Right lobe of liver (tissue), 4 donors: Measurements from ENCODE around the gene OAF.

Experiments
- CTCF ChIP-seq, 4 donors: fragments of 200-600 bp in 3 of 4; fragments of 450-650 bp in 1 of 4; IDR thresholded peaks; one replicate each; pipeline versions ENCODE4 v1.5.1 to v1.8.0; 2016 to 2022; ENCODE audit warnings: antibody characterized with exemption in 4 of 4, mild to moderate bottlenecking in 2 of 4
- POLR2A ChIP-seq: fragments of 450-650 bp; IDR thresholded peaks from one replicate; pipeline ENCODE4 v1.6.1; 2017; ENCODE audit warnings: antibody characterized with exemption, mild to moderate bottlenecking
- donor health status: DM: no; HTN: no; CAD: no.
- donor health status: DM: no; HTN: no; CAD: no.
- donor health status: DM: no; HTN: yes; CAD: no.

GRCh38 chr11:120258661-120259060 is 47.8 kb downstream of the OAF start:
- TF ChIP-seq CTCF (IDR thresholded peaks at IDR 0.05): no peak
- TF ChIP-seq POLR2A: no peak
